GM21717 (cell line): ENCODE results near the gene ZBTB24.
A peak's percentile ranks its signal among the peaks of the same experiment; 100 is the strongest.
"Not testable (repeated sequence)": the region's sequence is repeated elsewhere in the genome, so short reads cannot be mapped to it uniquely, and the experiment has no call there.

Source experiments
- ATAC-seq: cut with Tn5 transposase; IDR thresholded peaks from one replicate; pipeline ENCODE4 v1.9.1; 2021; ENCODE audit warnings: mild to moderate bottlenecking, moderate library complexity; ENCODE audit not compliant: unreplicated experiment

The ZBTB24 gene

DNA sequence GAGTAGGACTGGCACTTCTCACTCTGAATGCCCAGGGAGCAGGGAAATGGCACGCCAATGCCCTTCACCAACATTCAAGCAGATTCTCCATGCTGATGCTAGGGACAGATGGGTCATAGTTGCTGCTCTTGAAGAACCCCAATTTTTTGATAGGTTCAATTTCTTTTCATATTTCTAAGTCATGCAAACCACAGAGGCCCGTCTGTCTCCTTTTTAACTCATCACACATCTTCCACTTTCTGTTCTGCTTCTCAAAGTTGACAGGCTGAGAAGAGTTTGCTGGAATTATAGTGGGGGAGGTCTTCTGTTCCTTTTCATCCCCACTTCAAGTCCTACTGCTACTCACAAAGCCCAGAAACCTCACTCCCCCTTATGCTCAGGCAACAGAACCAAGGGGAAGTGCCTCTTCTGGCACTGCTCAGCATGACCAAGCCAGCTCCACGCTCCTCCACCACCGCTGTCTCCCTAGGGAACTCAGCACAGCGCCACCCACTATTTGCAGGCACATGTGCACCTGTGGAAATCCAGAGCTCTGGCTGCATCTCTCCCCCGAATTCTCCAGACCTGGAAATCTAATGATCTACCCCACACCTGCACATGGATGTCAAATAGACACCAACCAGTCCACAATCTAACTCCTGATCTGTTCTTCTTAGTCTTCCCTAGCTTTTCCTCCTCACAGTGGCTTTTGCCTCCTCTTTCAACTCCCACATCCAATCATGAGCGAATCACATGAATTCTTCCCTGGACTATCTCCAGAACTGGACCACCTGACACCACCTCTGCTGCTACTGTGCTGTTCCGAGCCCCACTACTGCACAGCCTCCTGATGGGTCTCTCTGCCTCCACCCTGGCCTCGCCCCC lies 10.7 kb downstream of the ZBTB24 start:
- no peak for ATAC-seq

DNA sequence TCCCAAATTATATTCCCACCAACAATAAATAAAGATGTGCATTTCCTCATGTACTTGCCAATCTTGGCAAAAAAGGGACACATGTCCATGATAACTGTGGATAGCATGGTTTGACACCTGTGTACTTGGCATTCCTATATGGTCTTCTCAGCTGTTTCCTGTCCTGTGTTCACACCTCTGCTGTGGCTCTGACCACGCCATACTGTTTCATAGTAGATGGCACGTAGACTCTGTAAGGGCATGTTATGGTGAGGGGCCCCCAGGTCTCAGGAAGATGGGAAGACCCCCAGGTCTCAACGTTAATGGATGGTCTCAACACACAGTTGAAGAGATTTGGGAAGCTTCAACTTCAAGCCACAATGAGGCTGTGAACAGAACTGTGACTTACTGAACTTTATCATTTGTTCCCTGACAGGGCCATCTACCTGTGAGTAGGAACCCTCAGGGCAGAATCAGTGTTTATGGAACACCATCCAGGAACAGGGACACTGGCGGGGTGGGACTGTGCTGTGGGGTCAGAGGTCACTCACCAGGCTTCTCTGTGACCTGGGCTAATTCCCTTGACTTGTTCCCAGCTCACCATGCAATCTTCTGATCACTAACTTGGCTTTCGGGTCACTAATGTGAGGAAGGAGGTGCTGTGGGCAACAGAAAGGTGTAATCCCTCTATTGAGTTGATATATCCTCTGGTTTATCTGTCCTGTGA lies 11.8 kb downstream of the ZBTB24 start:
- no peak for ATAC-seq

DNA sequence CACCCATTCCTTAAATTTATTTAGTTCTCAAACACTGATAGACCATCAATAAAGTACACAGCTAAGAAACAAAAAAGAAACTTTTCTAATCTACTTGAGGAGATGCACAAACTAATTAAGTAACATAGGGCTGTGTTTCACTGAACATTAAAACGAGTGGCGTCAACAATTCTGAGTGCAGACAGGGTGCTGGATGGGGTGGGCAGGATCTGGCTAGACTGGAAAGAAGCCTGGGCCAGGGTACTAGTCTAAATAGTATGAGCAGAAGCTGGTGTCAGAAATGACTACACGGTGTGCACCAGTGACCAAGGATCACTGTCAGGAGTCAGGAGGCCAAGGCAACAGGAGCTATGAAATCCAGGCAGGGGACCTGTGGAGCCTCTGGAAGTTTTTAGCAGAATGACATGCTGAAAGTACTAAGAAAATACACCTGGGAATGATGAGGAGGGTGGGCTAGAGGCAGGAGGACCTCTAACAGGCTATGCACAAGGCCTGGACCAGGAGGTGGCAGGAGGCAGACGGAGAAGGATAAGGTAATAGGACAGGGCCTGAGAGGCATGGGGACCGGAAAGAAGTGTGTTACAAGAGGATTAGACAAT lies 13.3 kb downstream of the ZBTB24 start:
- ATAC-seq = no peak

DNA sequence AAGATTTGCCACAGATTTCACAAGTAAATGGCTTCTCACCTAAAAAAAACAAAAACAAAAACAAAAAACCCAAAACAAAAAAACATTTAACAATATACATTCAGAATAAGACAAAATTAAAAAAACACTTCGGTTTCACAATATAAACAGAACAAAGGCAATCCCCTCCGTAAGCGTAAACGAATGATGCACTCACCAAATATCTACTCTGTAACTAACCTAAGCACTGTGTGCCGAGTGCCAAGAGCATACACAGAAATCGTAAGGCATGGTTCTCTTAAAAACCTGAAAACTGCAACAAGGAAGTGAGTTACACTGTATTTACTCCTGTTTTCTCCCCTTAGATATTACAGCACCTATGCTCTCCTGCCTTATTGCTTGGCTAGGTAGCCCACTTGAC lies 15.3 kb downstream of the ZBTB24 start:
- ATAC-seq = no peak

DNA sequence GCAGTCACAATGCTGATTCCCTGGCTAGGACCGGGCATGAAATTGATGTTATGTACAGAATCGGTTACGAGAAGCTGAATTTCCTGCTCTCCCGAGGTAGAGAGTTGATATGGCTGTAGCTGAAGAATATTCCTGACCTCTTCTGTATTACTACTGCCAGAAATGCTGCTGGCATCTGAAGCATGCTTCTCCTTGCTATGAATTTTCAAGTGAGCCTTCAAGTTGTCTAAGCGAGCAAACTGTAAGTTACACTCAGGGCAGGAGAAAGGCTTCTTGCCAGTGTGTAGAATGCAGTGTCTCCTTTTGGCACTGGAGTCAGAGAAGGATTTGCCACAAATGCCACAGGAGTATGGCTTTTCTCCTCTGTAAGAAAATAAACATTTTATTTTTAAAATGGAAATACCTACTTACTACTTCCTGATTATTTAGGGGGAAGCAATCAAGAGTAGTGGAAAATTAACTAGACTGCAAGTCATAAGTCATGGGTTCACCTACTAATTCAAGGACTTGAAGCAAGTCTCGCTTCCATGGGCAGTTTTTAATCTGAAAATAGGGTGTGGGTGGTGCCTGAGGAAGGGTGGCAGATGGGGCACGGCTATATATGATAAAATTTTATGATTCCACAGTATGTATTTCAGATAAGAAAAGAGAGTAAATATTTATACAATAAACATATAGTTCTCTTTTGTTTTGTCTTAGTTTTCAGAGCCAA lies 16.7 kb downstream of the ZBTB24 start:
- no peak for ATAC-seq

DNA sequence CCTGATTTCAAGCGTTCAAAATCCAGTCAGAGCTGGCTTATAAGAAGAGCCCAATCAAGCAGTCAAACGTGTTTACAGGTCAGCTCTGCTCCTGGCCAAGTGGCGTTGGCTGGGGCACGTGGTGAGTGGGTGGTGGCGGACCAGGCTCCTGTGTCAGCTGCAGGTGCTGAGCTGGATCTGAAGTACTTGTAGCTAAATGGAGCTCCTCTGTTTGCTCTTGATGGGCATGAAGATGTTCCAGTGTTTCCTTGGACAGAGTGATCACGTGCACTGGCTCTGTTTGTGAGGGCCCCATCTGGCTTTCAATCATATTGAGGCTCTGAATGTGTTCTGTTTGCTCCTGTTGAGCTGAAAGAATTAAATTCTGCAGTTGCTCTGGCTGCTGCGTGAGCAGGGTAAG lies 17.2 kb downstream of the ZBTB24 start:
- no peak for ATAC-seq

DNA sequence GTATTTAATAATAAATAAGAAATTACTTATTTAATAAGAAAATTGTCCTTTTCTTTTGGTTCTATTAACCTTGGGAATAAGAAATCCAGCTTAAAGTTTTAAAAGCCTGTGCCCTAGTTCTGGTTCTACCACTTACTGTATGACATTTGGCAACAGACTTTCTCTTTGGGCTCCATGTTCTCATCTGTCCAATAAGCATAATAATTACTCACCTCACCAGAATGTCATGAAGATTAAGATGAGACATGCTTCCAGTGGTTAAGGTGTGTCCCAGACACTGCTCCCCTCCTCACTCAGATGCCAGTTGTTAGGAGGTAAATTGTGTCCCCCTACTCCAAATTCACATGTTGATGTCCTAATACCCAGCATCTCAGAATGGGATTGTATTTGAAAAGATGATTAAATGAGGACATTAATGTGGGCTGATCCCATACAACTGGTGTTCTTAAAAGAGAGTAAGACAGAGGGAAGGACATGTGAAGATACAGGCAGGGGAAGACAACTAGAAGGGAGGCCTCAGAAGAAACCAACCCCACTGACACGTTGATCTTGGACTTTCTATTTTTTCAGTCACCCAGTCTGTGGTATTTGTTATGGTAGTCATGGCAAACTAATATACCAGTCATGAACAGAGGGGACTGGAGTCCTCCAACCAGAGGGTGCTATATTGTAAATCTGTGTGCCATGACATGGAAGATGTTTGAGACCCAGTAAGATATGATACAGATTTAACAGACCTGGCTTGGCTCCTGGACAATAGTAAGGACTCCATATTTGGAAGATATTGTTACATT lies 21.1 kb downstream of the ZBTB24 start:
- ATAC-seq = no peak

DNA sequence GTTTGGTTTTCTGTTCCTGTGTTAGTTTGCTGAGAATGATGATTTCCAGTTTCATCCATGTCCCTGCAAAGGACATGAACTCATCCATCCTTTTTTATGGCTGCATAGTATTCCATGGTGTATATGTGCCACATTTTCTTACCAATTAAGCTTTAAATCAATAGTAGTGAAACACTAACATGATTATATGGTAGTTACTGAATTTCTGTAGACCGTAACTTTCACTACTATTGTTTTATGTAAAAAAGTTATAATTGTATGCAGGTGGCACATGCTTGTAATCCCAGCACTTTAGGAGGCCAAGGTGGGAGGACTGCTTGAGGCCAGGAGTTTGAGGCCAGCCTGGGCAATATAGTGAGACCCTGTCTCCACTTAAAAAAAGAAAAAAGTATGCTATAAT lies 21.8 kb downstream of the ZBTB24 start:
- ATAC-seq = not testable (repeated sequence)

DNA sequence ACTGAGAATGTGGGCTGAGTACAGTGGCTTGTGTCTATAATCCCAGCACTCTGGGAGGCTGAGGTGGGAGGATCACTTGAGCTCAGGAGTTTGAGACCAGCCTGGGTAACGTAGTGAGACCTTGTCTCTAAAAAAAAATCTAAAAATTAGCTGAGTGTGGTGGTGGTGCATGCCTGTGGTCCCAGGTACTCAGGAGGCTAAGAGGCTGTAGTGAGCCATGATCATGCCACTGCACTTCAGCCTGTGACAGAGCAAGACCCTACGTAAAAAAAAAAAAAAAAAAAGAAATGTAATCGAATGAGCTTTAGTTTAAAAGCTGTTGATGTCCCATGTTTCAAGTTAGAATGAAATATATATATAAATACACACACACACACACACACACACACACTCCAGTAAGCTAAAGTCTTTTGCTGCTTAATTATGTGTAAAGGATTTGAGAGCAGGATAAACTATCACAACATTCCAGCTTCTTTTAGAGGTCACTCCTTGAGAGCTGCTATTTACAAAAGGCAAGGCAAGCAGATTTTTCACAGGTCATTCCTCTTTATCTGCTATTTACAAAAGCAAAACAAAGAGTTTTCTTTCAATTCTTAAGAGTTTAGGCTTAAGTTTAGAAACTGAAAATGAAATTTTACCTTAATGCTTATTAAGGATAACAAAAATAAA lies 22.7 kb downstream of the ZBTB24 start:
- ATAC-seq = no peak

DNA sequence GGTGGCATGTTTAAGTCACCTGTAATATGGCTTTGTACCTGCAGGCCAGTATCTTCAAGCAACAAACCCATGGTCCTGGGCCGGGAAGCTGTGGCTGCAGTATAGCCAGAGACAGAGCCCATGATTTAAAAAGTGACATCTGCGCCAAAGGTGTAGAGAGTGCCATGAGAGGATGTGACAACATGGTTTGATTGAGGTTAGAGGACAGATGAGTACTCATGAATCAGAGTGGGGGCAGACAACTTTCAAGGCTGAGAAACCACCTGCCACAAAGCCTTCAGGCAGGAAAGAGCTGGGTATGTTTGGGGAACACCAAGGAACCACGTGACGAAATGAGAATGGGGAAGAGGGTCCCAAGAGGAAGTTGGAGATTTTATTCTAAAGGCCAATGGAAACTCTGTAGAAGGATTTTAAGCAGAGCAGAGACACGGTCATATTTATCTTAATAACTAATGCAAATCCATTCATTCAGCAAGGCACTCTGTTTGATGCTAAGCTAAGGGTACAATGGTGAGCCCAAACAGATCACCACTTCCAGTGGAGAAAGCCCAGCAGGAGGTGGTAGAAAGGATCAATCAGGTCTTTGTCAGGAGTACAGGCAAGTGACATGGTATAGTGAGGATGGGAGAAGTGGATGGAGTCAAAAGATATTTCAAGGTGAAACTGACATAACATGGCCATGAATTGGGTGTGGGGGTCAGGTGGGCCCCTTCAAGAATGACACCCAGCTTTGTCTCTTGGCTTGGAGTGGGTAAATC lies 24.1 kb downstream of the ZBTB24 start:
- ATAC-seq = peak; percentile 34

DNA sequence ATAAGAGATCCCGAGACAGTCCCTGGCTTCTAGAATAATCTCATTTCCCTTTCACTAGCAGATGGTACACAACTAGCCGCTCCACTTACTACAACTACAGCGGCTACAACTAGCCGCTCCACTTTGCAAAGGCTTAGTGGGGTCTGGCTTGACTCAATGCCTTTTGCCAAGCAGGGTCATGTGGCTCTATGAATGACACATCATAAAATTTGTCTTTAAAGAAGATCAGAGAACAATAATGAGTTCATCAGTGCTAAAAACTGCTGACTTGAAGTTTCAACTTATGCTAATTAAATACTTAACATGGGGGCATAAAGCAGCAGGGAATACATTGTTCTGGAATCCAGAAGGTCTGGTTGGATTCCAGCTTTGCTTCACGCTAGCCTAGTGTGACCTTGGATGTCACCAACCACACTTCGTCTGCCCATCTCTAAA lies 25.4 kb downstream of the ZBTB24 start:
- no peak for ATAC-seq

DNA sequence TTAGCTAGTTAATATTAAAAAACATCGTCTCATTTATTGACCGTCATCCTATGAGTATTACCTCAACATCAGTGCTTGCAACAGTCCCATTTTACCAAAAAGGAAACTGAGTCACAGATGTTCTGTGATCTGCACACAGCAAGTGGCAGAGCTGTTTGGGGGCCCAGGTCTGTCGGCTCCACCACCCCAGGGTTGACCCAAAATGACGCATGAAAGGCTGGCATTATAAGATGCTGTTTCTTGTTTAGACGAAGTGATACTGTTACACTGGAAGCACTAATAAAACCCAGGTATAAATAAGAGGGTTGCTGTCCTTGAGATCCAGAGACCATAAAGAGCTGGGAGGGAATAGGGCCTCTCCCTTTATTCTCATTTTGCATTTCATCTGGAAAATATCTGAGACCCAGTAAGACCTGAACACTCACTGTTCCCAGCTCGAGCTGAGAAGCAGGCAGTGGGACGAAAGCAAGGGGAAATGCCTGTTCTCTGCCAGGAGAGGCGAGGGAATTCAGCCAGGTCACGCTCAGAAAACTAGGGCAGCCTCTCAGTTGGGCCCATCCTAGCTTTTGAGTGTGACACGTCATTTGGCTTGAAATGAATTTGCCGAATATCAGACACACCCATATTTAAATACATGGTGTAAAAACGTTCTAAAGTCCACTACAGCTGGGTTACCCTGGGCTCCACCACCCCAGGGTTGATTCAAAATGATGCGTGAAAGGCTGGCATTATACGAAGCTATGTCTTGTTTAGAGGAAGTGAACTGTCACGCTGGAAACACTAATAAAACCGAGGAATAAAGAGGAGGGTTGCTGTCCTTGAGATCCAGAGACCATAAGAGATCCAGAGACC lies 26.1 kb downstream of the ZBTB24 start:
- no peak for ATAC-seq

DNA sequence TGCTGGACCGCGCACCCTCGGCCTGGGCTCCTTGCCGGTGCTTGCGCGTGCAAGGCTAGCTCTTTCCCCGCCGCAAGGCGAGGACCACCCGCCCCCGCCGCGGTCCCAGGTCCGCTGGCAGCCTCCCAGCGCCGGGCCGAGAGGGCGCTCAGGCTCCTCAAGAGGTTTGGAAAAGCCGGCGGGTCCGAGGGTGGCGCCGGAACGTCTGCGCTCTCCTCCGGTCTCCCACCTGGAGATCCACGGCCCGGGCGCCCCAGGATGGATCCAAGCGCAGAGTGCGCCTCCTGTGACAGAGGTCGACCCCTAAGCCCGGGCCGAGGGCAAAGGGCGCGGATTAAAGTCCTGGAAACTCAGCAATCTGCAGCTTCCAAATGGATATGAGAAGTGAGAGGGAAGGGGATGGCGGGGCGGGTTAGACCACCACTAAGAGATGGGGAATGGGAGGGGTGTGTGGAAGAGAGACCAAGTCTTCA lies 26.9 kb downstream of the ZBTB24 start:
- no peak for ATAC-seq

DNA sequence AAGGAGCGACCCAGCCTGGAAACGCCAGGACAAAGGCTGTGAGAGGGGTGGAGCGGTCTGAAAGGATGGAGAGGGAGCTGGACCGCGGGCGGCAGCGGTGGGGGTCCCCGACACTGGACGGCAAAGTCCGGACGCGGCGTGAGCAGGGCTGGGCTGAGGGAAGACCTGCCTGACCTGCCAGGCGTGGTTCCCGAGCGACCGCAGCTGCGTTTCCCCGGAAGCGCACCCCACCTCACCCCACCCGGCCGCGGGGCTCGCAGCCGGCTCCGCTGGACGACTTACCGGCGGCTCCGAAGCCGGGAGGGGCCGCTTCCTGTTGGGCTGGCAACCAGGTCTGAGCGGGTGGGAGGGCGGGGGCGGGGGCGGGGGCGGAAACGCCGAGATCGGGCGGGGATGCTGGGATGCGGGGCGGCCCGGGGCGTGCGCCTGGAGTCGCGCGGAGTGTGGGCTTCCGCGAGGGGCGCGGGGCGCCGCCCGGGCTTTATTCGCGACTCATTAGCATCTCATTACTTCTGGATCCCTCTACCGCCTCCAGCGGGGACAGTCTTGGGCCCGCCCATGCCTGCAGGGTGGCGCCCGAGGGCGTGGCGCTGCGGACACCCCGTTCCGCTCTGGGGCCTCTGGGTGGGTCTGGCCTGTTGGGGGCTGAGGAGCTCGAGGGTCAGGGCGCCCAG lies 27.4 kb downstream of the ZBTB24 start, which contains the start of gene MICAL1:
TSS of gene MICAL1 (minus strand) at position 336 of the 674 bp plus-strand sequence. CDS start 1,576 bp downstream, outside the sequence.
- peak; percentile 51 for ATAC-seq

DNA sequence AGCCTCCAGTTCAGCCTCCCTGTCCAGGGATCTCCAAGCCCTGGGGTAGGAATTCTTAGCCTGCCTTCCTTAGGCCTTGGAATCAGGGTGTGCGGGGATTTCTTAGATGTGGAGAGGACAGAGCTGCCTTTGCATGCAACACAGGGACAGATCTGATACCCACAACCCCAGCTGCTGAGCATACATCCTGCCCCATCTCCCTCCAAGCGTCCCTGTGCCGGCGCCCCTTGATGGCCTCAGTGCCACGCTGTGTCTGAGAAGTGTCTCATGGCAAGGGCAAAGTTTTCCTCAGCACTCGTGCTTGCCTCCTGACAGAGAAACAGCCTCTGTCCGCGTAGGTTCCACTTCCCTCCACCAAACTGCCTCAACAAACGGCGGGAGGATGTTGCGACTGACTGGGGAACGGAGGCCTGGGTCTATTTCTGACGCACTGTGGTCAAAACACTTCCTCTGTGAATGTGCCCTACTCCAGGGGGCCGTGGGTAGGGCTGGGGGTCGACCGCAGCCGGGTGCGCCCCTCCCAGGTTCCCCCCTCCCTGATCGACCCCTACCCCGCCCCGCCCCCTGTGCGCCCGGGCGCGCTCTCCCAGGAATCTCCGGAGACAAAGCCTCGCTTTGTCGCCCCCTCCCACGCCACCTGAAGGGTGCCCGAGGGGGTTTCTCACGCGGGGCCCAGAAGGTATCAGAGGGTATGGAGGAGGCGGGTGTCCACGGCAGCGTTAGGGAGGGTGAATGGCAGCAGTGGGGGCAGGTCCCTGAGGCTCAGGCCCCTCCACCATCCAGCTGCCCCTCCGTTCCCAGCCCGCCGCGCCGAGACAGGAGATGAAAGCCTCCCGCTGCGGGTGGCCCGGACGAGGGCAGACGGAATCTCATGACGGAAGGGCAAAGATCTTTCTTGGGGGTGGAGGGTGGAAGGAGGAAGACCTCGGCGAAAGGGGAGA lies 28.3 kb downstream of the ZBTB24 start:
- ATAC-seq = peak; percentile 31
